HG02973 (cell line): ENCODE measurements around the gene ATP2B1.
"Not testable (repeated sequence)": the region's sequence is repeated elsewhere in the genome, so short reads cannot be mapped to it uniquely, and the experiment has no call there.

Experiments
- ATAC-seq: cut with Tn5 transposase; IDR thresholded peaks from one replicate; pipeline ENCODE4 v1.9.1; 2021; ENCODE audit warnings: moderate library complexity; ENCODE audit not compliant: unreplicated experiment

Gene ATP2B1

DNA sequence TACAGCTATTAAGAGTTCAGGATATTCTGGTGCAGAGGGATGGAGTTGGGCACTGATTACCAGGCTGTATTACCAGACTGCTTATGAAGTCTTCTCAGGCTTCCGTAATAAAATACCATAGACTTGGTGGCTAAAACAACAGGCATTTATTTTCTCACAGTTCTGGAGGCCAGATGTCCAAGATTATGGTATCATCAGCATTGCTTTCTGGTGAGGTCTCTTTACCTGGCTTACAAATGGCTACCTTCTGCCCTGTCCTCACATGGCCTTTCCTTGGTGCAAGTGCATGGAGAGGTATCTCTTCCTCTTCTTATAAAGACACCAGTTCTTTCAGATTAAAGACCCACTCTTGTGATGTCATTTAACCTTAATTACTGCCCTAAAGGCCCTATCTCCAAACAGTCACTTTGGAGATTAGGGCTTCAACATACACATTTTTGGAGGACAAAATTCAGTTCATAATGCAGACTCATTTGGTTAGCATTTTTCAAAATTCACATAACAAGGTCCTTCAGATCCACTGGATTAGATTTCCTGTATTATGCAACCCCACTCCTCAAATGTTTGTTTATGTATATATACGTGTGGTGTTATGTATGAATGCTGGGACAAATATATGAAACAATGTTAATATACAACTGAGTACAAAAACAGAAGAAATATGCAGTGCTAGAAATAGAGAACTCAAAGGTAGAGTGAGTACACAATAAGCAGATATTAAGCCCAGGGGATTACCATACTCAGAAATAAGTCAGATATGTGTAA is 9.3 kb upstream of the ATP2B1 start:
- ATAC-seq = no peak

GRCh38 chr12:89712706-89713105 is 4.1 kb upstream of the ATP2B1 start:
- no peak for ATAC-seq

DNA sequence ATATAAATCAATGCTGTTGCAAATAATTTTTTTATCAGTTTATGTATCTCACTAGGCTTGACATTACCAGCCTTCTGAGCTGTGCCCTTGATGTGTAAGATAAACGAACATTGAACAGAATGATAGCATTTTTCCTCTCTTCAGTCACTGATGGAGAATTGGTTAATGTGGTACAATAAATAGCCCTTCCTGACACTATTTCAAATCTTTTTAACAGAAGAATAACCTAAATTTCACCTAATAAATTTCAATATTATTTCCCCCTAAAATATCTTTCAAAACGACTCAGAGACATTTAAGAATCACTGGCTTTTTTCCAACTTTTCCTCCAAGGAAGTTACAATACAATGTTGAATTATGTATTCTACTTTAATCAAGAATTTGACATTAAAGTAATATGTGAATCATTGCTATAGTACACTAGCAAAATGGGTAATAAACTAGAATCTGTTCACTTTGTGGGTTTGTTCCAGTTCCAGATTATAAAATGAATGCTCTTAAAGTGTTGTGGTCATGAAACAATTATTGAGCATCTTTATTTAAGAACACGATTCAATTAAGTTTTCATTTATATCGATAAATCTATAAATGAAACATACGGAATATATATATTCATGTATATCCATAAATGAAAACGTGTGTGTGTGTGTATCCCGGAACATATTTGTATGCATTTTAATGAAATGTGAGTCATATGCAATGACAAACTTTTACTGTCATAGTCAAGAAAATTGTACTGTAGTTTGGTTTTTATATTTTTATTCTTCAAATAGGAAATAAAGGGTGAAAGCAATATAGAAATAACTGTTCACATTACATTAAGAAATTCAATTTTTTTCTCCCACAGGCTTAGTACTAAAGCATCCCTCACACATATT is 2.5 kb upstream of the ATP2B1 start:
- ATAC-seq = no peak

- peak; percentile 1 for ATAC-seq
Measured at GRCh38 chr12:89709995-89710872, 1.6 kb upstream of the ATP2B1 start.

GRCh38 chr12:89709157-89709994 is 738 bp upstream of the ATP2B1 start:
- ATAC-seq = peak; percentile 67

GRCh38 chr12:89707703-89708564 is 704 bp downstream of the ATP2B1 start:
- no peak for ATAC-seq

GRCh38 chr12:89706986-89707702 is 1.5 kb downstream of the ATP2B1 start:
- ATAC-seq = no peak

GRCh38 chr12:89706551-89706950 is 2.1 kb downstream of the ATP2B1 start:
- no peak for ATAC-seq

DNA sequence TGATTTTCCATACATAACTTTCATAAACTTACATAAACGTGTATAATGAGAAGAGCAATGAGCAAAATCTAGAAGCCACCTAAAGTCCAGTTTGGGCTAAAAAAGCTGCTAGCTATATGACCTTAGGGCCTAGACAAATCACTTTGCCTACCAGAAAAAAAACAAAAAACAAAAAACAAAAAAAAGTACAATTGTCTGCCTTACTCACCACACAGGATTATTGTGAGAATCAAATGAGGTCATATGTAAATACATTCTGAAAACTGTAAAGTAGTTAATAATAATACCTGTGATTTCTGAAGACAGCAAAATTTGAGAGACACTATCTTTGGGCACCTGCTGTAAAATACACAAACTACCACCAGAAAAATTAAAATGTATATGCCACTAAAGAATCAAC is 4.2 kb downstream of the ATP2B1 start:
- ATAC-seq = no peak

- no peak for ATAC-seq
Measured at GRCh38 chr12:89703768-89704167, 4.9 kb downstream of the ATP2B1 start.

DNA sequence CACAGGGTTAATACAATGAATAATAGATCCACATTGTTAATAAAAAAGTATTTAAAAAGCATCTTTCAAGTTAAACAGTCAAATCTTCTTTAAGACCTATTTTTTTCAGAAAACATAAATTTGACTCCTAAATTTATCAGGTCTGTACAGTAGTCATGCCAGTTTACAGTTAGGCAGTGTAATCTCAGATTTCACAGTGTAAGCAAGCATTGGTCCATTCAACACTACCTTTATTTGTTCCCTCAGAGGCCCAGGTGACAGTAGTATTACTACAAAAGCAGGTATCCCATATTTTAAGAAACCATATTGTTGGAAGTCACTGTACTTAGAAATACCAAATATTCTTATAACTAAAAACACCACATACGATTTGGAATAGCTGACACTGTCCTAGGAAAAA is 6.1 kb downstream of the ATP2B1 start:
- ATAC-seq = no peak

GRCh38 chr12:89701606-89702206 is 6.9 kb downstream of the ATP2B1 start:
- no peak for ATAC-seq

DNA sequence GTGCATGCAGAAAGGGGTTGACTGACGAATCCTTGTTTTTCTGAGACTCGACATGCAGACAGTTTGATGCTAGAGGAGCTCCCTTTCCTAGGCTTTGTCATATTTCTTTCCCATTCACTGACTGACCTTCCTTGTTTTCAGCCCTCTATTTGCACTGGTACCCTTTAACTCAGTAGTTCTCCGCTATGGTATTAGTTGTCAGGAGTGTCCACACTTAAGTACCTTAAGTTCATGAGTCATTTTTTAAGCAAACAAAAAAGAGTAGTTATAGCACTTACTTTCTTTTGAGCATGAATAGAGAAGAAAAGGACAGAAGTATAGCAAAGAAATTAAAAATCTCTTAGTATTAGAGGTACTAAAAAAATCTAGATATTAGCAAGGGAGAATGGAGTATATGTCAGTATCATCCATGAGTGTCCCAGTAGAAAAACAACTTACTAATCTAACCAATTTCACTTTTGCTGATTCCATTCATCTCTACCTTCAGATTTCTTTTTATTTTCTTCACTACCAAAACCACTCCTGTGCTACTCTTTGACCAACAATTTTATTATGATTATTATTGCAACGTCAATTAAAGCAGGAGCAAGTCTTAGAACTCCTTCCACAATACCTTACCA is 8.3 kb downstream of the ATP2B1 start:
- ATAC-seq = no peak

DNA sequence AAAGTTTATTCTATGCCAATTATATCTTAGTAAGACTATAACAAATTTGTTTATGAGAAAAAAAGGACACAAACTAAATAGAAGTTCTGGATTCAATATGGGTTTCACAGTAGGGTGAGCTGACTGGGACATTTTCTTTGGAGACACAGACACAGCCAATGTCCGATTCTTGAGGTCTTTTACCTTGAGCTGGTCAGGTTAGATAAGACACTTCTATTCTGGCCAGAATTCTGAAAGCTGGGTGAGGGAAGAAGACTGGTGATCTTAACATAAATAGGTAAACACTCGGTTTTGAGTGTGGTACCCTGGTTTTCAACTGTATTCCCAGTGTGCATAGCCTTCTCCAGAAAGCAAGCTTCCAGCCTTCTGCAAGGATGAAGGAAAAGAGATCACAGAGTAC is 10.0 kb downstream of the ATP2B1 start:
- no peak for ATAC-seq

DNA sequence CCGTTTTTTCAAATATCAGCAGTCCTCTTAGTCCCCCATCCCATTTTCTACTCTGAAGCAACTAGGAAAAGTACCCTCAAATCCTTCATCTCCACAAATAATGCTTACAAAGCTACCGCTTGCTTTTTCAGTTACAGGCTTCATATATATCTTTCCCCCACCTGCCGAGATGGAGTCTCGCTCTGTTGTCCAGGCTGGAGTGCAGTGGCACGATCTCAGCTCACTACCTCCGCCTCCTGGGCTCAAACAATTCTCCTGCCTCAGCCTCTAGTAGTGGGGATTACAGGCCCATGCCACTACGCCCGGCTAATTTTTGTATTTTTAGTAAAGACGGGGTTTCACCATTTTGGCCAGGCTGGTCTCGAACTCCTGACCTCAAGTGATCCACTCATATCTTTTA is 10.9 kb downstream of the ATP2B1 start:
- ATAC-seq = not testable (repeated sequence)

- no peak for ATAC-seq
Measured at GRCh38 chr12:89697296-89697695, 11.3 kb downstream of the ATP2B1 start.

- no peak for ATAC-seq
Measured at GRCh38 chr12:89695830-89696229, 12.8 kb downstream of the ATP2B1 start.

- ATAC-seq = no peak
Measured at GRCh38 chr12:89695100-89695499, 13.5 kb downstream of the ATP2B1 start.
